GM21576 (cell line): Measurements from ENCODE around the gene FRMD1.
"Not testable (repeated sequence)": the region's sequence is repeated elsewhere in the genome, so short reads cannot be mapped to it uniquely, and the experiment has no call there.

Source experiments
- ATAC-seq: cut with Tn5 transposase; IDR thresholded peaks from one replicate; pipeline ENCODE4 v1.9.1; 2021; ENCODE audit warnings: mild to moderate bottlenecking, moderate library complexity; ENCODE audit not compliant: unreplicated experiment

FRMD1 gene

GRCh38 chr6:168081858-168082546 lies 3.0 kb upstream of the FRMD1 start:
- ATAC-seq = no peak

- ATAC-seq = no peak
These were observed 1.5 kb upstream of the FRMD1 start for GRCh38 chr6:168080393-168081077.

- ATAC-seq = no peak
These were observed 653 bp downstream of the FRMD1 start for GRCh38 chr6:168078175-168078942.

- not testable (repeated sequence) for ATAC-seq
These were observed 1.6 kb downstream of the FRMD1 start for GRCh38 chr6:168077401-168077800.

- ATAC-seq = no peak
These were observed 3.2 kb downstream of the FRMD1 start for GRCh38 chr6:168075787-168076202.

GRCh38 chr6:168075216-168075615 lies 3.8 kb downstream of the FRMD1 start:
- ATAC-seq = no peak

- no peak for ATAC-seq
These were observed 4.9 kb downstream of the FRMD1 start for GRCh38 chr6:168073937-168074730.

- ATAC-seq = no peak
These were observed 6.3 kb downstream of the FRMD1 start for GRCh38 chr6:168072730-168073129.

- ATAC-seq = no peak
These were observed 6.8 kb downstream of the FRMD1 start for GRCh38 chr6:168072261-168072660.

GRCh38 chr6:168071620-168072019 lies 7.4 kb downstream of the FRMD1 start:
- no peak for ATAC-seq

GRCh38 chr6:168070804-168071203 lies 8.2 kb downstream of the FRMD1 start:
- ATAC-seq = no peak

GRCh38 chr6:168067081-168067759 lies 11.8 kb downstream of the FRMD1 start:
- ATAC-seq = no peak

- ATAC-seq = no peak
These were observed 14.7 kb downstream of the FRMD1 start for GRCh38 chr6:168064226-168064807.

- ATAC-seq = no peak
These were observed 15.6 kb downstream of the FRMD1 start for GRCh38 chr6:168063431-168063830.

GRCh38 chr6:168062346-168063289 lies 16.4 kb downstream of the FRMD1 start:
- ATAC-seq = no peak

- ATAC-seq = no peak
These were observed 17.5 kb downstream of the FRMD1 start for GRCh38 chr6:168061269-168062210.

GRCh38 chr6:168060521-168060931 lies 18.5 kb downstream of the FRMD1 start:
- no peak for ATAC-seq
